ENCODE results near the gene PARK7.

DNA sequence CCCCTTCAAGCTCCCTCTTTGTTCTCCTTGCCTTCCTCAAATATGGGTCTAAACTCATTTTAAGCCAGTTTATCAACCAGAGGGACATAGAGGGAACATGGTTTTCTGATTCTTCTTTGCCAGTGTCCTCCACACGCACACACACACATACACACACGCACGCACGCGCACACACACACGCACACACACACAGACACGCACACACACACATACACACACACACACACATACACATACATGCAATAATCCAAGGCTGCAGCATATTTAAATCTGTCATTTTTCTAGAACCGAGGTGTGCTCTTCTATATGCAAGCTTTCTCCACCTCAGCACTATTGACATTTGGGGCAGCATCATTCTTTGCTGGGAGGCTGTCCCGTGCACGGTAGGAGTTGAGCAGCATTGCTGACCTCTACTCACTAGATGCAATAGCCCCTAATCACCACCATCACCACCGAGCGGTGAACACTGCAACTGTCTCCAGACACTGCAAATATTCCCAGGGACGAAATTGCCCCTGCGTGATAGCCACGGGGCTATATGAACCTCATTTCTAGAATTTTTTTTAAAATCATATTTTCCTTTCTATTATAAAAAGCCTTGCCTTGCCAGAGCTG is 28.9 kb upstream of the PARK7 start:
- TF ChIP-seq, protein P1, sequence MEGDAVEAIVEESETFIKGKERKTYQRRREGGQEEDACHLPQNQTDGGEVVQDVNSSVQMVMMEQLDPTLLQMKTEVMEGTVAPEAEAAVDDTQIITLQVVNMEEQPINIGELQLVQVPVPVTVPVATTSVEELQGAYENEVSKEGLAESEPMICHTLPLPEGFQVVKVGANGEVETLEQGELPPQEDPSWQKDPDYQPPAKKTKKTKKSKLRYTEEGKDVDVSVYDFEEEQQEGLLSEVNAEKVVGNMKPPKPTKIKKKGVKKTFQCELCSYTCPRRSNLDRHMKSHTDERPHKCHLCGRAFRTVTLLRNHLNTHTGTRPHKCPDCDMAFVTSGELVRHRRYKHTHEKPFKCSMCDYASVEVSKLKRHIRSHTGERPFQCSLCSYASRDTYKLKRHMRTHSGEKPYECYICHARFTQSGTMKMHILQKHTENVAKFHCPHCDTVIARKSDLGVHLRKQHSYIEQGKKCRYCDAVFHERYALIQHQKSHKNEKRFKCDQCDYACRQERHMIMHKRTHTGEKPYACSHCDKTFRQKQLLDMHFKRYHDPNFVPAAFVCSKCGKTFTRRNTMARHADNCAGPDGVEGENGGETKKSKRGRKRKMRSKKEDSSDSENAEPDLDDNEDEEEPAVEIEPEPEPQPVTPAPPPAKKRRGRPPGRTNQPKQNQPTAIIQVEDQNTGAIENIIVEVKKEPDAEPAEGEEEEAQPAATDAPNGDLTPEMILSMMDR (conservative IDR thresholded peaks at IDR 0.05 in 1 of 2, IDR thresholded peaks at IDR 0.05 in 1 of 2; ENCODE audit: extremely low read depth in 1 of 2, insufficient read depth in 1 of 2, low read depth in 1 of 2, low read length in 2 of 2): no peak
- no peak for TF ChIP-seq EZH2 (IDR thresholded peaks at IDR 0.05; ENCODE audit: borderline replicate concordance, low read length)
